Measurements from ENCODE around the gene EXOC4.

The EXOC4 gene

GRCh38 chr7:133501771-133502170 is 248.9 kb downstream of the EXOC4 start:
- no peak for DNase-seq

- DNase-seq, result no peak
Measured at GRCh38 chr7:133502498-133502897, 249.6 kb downstream of the EXOC4 start.

- DNase-seq, result no peak
Measured at GRCh38 chr7:133502972-133503371, 250.1 kb downstream of the EXOC4 start.

- DNase-seq, result no peak
Measured at GRCh38 chr7:133504825-133505224, 251.9 kb downstream of the EXOC4 start.

GRCh38 chr7:133509822-133510221 is 256.9 kb downstream of the EXOC4 start:
- DNase-seq, result no peak

- DNase-seq, result no peak
Measured at GRCh38 chr7:133510326-133511055, 257.6 kb downstream of the EXOC4 start.

GRCh38 chr7:133511252-133511651 is 258.4 kb downstream of the EXOC4 start:
- no peak for DNase-seq

- DNase-seq, result no peak
Measured at GRCh38 chr7:133511708-133512107, 258.8 kb downstream of the EXOC4 start.

GRCh38 chr7:133512560-133512959 is 259.7 kb downstream of the EXOC4 start:
- no peak for DNase-seq

- no peak for DNase-seq
Measured at GRCh38 chr7:133513608-133514007, 260.7 kb downstream of the EXOC4 start.

GRCh38 chr7:133514551-133514950 is 261.7 kb downstream of the EXOC4 start:
- no peak for DNase-seq

GRCh38 chr7:133517766-133518165 is 264.9 kb downstream of the EXOC4 start:
- DNase-seq, result no peak

GRCh38 chr7:133518718-133519117 is 265.8 kb downstream of the EXOC4 start:
- DNase-seq, result no peak

- no peak for DNase-seq
Measured at GRCh38 chr7:133520248-133520647, 267.4 kb downstream of the EXOC4 start.

- DNase-seq, result no peak
Measured at GRCh38 chr7:133522501-133522900, 269.6 kb downstream of the EXOC4 start.

- no peak for DNase-seq
Measured at GRCh38 chr7:133528796-133529195, 275.9 kb downstream of the EXOC4 start.

GRCh38 chr7:133529861-133530260 is 277.0 kb downstream of the EXOC4 start:
- DNase-seq, result no peak

- DNase-seq, result no peak
Measured at GRCh38 chr7:133530682-133531081, 277.8 kb downstream of the EXOC4 start.

- no peak for DNase-seq
Measured at GRCh38 chr7:133534816-133535215, 281.9 kb downstream of the EXOC4 start.

GRCh38 chr7:133535308-133535707 is 282.4 kb downstream of the EXOC4 start:
- DNase-seq, result no peak

GRCh38 chr7:133536450-133536849 is 283.6 kb downstream of the EXOC4 start:
- no peak for DNase-seq

GRCh38 chr7:133539016-133539415 is 286.1 kb downstream of the EXOC4 start:
- no peak for DNase-seq

GRCh38 chr7:133540096-133540860 is 287.4 kb downstream of the EXOC4 start:
- DNase-seq, result no peak

GRCh38 chr7:133542209-133542780 is 289.4 kb downstream of the EXOC4 start:
- DNase-seq, result no peak
